Amniotic stem cell (primary cell): ENCODE measurements around the gene PTDSS2.
"Not testable (repeated sequence)": the region's sequence is repeated elsewhere in the genome, so short reads cannot be mapped to it uniquely, and the experiment has no call there.

ENCODE experiments used
- DNase-seq: peaks from one replicate; lab custom pipeline; 2025; lab: John Stamatoyannopoulos, UW

PTDSS2 gene

DNA sequence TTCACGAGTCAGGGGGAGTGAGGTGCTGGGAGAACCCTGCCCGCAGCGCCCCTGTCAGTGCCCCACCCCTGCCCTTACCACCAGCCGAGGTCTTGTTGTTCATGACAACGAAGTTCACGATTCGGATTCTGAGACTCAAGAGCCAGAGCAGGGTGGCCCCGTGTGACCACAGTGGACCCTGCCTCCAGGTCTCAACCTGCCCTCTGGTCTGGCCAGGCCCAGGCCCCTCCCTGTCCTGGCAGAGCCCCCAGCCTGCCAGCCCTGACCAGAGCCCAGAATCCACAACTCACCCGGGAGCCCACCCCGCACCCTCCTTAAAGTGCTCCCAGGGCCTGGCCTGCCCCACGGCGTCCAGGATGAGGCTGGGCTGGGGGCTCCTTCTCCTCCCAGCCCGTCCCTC is 18.2 kb upstream of the PTDSS2 start:
- no peak for DNase-seq

DNA sequence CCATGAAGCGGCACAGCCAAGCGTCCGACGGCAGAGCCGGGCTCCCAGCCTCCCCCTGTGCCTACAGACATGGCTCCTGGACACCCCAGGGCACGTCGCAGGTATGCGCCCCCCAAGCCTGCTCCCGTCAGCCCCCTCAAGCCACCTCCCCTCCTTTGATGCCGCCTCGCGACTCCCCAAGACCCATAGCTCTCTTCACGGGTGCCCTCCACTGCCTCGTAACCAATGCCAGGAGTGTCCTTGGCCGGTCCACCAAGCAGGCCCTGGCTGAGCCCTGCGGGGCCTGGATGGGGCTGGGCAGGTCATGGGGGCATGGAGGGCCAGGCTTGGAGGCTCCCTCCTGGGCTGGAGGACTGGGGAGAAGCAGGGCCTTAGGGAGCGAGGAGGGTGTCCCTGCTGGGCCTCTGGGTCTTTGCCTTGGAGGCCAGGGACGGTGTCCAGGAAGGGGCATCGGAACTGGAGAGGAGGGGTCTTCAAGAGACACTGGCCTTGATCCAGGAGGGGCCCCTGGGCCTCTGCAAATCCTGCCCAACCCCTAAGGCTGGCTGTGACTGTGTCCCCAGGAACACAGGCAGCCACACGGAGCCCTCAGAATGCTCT is 17.5 kb upstream of the PTDSS2 start:
- no peak for DNase-seq

DNA sequence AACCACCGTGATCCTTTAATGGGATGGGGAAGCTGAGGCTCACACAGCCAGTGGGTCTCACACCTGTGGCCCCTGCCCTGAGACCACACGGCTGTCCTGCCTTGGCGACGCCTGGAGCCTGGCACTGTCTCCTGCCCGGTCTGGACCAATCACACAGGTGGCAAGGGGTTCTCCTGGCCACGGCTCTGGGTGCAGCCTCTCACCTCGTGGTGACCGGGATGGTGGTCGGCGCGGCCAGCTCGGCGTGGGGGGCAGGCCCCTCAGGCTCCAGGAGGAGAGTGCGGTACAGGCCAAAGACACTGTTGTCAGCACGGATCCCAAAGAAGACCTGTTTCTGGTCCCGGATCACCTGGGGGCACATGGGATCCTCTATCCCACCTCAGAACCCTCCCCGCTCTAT is 17.0 kb upstream of the PTDSS2 start:
- no peak for DNase-seq

DNA sequence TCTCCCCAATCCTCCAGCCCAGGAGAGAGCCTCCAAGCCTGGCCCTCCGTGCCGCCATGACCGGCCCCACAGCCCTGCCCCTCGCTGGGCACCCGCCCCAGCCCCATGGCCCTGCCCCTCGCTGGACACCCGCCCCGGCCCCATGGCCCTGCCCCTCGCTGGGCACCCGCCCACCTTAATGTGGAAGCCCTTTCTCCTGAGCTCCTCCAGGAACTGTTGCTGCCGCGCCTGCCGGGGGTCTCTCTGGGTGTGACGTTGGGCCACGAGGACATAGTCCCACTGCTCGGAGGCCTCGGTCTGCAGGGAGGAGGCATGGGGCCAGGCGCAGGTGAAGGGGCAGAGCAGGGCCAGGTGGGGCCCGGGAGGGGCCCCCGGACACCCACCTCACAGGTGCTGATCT is 16.4 kb upstream of the PTDSS2 start:
- DNase-seq: no peak

DNA sequence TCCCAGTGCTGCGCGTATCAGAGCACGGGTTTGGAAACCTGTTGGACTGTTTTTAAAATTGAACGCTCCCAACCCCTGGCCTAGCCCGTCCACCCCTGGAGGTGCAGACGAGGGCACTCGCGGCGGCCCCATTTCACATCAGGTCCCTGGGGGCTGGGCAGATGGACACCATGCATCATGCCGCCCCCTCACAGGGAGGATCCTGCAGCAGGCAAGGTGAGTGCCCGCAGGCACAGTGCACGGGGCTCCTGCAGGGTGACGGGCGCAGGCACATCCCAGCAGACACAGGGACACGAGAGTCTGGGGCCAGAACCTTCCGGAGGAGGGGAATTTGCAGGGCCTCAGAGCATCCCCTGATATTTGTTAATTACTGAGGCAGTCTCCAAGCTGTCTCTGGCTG is 15.6 kb upstream of the PTDSS2 start:
- no peak for DNase-seq

DNA sequence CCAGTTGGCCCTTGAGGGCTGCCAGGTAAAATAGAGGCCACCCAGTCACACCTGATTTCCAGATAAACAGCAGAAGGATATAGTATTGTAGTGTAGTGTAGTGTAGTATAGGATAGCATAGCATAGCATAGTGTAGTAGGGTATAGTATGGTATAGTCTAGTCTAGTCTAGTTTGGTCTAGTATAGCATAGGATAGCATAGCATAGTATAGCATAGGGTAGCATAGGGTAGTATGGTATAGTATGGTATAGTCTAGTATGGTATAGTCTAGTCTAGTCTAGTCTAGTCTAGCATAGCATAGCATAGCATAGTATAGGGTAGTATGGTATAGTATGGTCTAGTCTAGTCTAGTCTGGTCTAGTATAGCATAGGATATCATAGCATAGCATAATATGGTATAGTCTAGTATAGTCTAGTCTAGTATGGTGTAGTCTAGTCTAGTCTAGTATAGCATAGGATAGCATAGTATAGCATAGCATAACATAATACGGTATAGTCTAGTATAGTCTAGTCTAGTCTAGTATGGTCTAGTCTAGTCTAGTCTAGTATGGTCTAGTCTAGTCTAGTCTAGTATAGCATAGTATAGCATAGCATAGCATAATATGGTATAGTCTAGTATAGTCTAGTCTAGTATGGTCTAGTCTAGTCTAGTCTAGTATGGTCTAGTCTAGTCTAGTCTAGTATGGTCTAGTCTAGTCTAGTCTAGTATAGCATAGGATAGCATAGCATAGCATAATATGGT is 14.9 kb upstream of the PTDSS2 start:
- DNase-seq: not testable (repeated sequence)

DNA sequence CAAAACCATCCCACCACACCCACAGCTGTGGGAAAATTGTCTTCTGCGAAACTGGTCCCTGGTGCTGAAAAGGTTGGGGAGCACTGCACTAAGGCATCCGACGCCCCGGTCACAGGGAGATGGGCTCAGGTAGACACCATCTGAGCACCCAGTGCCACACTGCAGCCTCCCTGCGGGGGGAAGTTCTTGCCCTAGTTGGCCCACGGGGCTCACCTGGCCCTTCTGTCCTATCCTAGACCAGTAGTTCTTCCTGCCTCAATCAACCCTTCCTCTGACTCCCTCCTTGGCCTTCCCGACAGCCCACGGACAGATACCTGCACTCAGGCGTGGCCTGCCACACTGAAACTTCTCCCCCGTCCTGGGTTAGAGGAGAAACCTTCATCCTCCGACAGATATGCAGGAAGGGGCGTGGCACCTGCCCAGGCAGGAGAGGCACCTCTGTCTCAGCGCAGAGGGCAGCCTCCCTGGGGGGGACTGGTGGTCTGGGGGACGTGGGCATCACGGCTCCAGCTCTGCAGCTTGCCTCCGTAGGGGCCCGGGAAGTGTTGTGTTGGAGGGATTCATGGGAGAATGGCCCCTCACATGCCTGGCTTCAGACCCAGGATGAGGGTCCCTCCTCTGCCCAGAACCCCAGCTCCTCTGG is 12.7 kb upstream of the PTDSS2 start:
- DNase-seq: no peak

DNA sequence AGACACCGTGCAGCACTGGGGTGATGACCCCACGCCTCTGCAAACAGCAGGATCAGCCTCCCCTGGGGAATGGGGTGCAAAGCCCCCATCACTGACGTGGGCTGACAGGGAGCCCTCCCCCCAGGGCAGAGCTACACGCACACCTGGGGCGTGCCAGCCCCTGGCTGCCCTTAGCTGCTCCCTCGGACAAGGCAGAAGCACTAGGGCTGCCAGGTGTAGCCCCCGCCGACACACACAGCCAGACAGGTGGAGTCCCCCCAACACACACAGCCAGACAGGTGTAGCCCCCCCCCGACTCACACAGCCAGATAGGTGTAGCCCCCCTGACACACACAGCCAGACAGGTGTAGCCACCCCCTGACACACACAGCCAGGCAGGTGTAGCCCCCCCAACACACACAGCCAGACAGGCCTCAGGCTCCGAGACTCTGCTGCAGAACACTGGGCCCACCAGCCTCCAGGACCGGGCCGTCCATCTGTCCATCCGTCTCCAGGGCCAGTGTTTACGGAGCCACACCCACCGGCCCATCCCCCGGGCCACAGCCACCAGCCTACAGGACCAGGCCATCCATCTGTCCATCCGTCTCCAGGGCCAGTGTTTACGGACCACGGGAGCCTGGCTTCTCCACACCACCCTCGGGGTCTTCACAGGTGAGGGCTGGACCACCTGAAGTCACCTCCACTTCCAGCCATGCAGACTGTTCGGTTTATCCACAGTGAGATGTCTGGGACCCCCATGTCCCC is 11.8 kb upstream of the PTDSS2 start:
- DNase-seq: no peak

DNA sequence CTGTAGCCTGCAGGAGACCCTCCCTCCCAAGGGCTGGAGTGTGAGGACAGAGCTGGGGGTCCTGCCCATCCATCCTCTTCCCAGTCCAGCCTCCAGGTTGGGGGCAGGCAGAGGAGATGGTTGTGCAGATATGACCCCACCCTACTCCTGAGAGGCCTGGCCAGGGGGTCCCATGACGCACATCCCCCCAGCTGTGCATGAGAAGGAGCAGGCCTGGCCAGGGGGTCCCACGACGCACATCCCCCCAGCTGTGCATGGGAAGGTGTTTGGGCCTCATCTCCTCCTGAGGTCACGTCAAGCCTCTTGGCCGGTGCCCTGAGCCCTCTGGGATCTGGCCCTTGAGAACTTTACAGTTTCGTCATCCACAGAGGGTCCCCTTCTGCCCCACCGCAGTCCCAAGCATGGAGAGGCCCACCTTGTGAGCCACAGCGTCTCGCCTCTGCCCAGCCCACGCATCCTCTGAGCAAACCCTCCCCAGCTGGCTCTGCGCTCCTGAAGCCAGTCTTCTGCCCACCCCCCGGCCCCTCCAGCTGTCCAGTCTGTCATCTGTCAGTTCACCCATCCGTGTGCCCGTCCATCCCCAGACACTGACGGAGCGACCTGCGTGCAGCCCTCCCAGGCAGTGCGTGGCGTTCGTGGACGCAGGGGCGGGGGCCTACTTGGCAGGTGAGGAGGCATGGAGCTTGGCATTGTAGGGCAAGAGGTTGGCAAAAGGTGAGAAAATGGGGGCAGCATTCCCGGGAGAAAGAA is 10.6 kb upstream of the PTDSS2 start:
- no peak for DNase-seq

DNA sequence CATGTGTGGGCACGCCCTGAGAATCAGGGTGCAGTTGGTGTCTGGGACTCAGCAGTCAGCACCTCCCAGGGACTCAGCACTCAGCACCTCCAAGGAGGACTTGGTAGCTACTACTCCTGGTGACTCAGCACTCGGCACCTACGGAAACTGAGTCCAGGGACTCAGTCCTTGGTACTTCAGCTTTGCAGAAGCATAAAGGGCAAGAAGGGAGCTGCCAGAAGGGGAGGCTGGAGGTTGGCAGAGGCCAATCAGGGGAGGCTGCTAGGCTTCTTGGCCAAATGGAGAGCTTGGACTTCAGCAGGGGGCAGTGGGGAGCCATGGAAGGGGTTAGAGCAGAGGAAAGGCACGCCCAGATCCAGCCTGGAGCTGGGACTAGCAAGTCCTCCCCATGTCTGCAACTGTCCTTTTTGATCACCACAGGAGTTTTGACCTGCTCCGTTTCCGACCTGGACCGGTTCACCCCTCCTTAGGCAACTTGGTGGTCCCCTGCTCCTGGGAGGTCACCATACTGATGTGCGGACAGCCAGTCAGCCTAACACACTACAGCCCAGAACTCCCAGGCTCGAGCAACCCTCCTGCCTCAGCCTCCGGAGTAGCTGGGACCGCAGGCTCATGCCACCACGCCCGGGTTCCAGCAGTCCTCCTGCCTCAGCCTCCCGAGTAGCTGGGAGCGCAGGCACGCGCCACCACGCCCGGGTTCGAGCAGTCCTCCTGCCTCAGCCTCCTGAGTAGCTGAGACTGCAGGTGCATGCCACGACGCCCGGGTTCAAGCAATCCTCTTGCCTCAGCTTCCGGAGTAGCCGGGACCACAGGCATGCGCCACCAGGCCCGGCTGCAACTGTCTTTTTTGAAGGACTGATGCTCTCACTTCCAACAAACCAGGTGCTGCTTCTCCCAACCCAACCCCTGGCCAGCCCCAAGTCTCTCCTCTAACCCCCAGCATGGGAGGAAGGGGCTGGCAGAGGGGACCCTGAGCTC is 9.7 kb upstream of the PTDSS2 start:
- no peak for DNase-seq

DNA sequence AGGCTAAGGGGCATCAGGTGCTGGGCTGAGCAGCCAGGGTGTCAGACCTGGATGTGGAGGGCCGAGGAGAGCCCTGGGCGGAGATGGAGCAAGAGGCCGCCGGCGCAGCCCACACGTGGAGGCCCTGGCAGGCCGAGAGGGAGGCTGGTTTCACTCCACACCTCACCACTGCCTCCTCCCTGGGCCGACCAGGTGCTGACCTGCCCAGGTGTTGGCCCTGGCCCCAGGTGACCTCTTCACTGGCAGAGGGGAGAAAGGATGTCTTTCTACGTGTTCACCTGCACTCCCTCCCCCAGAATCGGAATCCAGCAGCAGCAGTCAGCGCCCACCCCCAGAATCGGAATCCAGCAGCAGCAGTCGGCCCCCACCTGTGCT is 9.0 kb upstream of the PTDSS2 start:
- DNase-seq: no peak

DNA sequence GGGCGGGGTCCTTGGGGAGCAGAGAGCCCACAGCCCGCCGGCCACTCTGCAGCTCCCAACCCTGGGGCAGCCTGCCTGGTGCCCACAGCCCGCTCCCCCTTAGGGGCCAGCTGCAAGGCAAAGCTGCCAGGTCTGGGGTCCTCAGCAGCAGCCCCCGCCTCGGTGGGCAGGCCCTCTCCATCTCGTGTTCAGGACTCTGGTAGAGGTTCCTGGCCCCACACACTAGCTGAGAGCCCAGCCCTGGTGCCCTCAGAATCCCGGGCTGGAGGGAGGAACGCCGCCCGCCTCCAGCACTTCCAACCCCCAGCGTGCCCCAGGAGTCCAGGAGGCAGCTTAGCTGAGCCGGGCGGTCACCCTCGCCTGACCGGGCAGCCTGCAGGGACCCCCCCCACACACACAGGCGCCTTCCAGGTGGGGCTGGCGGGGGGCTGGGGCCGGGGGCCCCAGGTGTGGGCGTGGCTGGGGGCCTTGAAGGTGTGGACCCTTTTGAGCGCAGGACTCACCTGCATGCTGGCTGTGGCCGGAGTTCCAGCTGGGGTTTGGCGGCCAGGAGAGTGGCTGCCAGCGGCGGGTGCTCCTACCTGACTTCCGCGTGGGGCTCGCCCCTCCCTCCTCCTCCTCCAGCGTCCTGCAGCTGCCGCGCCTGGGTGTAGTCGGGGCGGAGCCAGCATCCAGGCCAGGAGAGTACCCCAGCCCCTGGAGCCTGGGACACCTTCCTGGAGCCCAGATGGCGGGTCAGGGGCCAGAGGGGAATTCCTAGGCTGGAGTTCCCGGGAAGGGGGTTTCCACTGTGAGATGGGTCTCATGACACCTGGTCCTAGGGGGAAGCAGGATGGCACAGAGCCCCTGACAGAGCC is 8.4 kb upstream of the PTDSS2 start, which contains the start of gene ANO9:
Gene ANO9 (minus strand): TSS at position 594 of the 857 bp plus-strand sequence. CDS start 85 bp downstream, at position 509.
- no peak for DNase-seq

DNA sequence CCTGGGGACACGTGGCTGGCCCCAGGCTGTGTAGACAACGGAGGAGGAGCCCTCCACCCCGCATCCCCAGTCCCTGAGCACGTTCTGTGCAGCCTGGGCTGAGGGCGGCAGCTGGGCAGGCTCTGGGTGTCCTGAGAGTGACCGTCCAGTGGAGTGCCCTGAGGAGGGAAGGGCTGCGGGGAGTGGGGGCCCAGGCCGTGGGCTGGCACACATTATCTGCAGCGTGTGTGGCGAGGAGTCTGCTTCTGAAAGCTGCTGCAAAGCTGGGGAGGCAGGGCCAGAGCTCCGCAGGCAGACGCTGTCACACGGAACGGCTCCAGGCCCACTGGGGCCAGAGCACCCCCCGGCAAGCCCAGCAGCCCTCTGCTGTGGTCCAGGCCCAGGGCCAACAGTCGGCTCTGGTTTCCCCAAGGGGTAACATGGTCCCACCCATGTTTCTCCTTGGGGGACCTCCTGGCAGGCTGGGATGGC is 7.4 kb upstream of the PTDSS2 start:
- DNase-seq: no peak

DNA sequence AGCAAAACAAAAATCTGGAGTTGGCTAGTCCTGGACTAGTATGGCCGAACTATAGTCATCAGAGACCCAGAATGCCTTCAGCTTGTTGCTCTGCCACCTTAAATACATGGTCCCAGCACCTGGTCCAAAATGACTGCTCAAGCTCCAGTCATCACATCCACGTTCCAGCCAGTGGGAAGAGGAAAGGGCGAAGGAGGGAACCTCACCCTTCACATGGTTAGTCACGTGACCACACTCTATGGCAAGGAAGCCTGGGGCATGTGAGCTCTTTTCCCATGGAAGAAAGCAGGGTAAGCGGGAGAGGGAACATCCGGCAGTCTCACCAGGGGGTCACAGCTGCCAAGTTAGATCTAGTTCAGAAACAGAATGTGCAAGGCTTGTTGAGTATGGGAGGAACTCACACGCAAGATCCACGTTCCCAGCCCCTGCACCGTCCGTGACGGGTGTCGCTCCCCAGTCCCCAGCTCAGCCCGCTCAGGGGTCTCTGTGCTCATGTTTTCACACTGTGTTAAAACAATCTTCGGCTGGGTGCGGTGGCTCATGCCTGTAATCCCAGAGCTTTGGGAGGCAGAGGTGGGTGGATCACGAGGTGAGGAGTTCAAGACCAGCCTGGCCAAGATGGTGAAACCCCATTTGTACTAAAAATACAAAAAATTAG is 6.4 kb upstream of the PTDSS2 start:
- no peak for DNase-seq

DNA sequence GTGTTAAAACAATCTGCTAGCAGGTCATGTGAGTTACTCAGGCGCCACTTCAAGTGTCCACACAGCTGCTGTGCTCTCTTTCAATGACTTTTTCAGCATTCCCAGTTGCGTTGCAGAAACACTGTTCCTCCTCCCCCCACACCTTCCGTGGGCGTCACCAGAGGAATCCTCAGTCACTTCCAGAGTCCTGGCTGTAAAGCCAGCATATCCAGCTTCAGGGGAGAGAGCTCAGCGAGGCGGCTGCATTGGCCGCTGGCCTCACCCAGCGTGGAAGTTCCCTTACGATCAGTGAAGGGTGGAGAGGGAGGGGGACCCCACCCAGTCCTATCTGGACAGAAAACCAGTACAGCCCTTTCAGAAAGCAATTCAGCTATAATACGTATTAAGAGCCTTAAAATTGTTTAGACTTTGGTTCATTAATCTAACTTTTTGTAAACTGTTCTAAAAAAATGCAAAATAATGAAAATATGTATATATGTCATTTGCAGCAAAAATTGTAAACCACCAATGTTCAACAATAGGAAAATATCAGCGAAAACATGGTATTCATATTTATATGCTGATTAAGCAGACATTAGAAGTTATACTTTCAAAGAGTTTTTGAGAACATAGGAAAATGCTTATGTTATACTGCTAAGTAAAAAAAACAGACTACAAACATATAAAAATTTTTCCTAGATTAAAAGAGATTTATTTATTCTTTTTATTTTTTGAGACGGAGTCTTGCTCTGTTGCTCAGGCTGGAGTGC is 5.5 kb upstream of the PTDSS2 start:
- DNase-seq: no peak

DNA sequence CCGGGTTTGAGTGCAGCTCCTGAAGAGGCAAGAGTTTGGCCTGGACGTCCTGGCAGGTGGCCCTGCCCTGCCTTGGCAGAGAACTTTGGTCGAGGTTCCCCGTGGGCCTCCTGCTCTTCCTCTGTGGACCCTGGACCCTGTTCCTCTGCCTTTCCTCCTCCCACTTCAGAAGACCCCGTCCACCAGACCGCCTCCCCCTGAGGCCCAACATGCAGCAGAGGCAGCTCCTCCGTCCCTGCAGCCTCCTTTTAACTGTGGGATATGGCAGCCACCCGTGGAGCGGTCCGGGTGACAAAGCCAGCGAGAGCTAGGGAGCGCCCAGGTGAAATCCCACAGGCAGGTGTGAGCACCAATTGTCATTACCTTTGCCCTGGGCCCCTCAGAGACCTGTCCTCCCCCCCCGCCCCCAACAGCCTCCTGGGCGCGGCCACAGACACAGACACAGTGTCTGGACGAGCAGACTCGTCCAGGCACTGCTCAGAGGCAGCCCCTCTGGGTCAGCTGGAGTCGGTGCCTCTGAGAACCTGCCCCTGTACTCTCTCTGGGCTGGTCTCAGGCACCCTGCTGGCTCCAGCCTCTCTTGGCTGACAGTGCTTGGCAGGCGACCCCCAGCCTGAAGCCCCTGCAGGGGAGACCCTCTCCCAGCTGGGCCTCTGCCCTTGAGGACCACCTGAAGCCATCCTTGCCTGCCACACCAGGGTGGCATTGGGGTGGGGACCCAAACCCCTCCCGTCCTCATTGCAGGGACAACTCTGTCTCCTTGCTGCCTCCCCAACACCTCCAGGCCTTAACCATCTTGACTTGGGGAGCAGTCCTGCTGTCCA is 4.1 kb upstream of the PTDSS2 start:
- DNase-seq: no peak

DNA sequence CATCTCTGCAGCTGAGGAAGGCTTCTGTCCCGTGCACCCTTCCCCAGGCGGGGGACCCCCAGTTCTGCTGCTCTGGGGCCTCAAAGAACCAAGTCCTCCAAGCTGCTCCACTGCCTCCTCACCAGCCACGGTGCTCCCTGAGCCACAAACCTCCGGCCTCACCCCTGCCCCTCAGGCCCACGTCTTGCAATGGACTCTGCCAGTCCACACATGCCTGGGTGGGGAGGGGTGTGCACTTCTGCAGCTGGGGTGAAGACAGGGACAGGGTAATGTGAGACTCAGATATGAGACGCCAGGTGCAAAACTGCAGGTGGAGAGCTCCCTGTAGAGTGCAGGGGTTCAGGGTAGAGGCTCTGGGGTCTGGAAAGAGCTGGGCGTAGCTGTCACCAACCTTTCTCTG is 3.2 kb upstream of the PTDSS2 start:
- DNase-seq: no peak
